CD4-positive, CD25-positive, alpha-beta regulatory T cell (primary cell): ENCODE data around the gene SMARCD1. TPM values are rescaled to one million over a fixed set of nuclear protein-coding genes. Genes with fewer than 3 reads are reported as not detected.
"Not testable (repeated sequence)": the region's sequence is repeated elsewhere in the genome, so short reads cannot be mapped to it uniquely, and the experiment has no call there.

ENCODE experiments used
- ATAC-seq, 2 donors: fragments of 150-1000 bp; cut with Tn5 transposase; one replicate each; pipeline ENCODE4 v1.10.0; 2021; ENCODE audit warnings: low read depth in 2 of 2, moderate number of reproducible peaks in 2 of 2, moderate library complexity in 1 of 2
- DNase-seq, 3 donors: peaks; one replicate each; pipeline versions ENCODE4 v3.0.0 to v3.0.0-alpha.2; 2012 to 2022; ENCODE audit warnings: mixed read lengths in 1 of 3
- H3K27ac ChIP-seq: one replicate; pipeline ENCODE4 v1.7.0; 2013; ENCODE audit warnings: mild to moderate bottlenecking, low read length; ENCODE audit not compliant: insufficient read depth, poor library complexity, severe bottlenecking
- H3K27me3 ChIP-seq: one replicate; pipeline ENCODE4 v1.7.0; 2013; ENCODE audit warnings: low read length; ENCODE audit not compliant: control insufficient read depth, insufficient read depth
- H3K36me3 ChIP-seq: one replicate; pipeline ENCODE4 v1.7.0; 2013; ENCODE audit warnings: mild to moderate bottlenecking, low read length, moderate library complexity; ENCODE audit not compliant: control insufficient read depth, insufficient read depth
- H3K4me1 ChIP-seq: 2 replicates; pipeline ENCODE4 v1.7.0; 2013; ENCODE audit warnings: mild to moderate bottlenecking, low read length; ENCODE audit not compliant: insufficient read depth, control insufficient read depth, poor library complexity, severe bottlenecking
- H3K4me3 ChIP-seq: one replicate; pipeline ENCODE4 v1.7.0; 2013; ENCODE audit warnings: low read depth, mild to moderate bottlenecking, low read length, moderate library complexity
- H3K9me3 ChIP-seq, 2 experiments: 1 replicate in 1 of 2; 2 replicates in 1 of 2; pipeline ENCODE4 v1.7.0; 2013; ENCODE audit warnings: low read length in 2 of 2, mild to moderate bottlenecking in 1 of 2, moderate library complexity in 1 of 2; ENCODE audit not compliant: control insufficient read depth in 2 of 2
- H3K27ac Mint-ChIP-seq, 3 donors: one replicate each; pipeline ENCODE4 v1.8.0; 2020 to 2022; ENCODE audit warnings: mild to moderate bottlenecking in 3 of 3, mixed read lengths in 3 of 3, moderate library complexity in 2 of 3
- H3K27me3 Mint-ChIP-seq: one replicate; pipeline ENCODE4 v1.8.0; 2022; ENCODE audit warnings: mild to moderate bottlenecking, mixed read lengths
- H3K36me3 Mint-ChIP-seq: one replicate; pipeline ENCODE4 v1.8.0; 2020; ENCODE audit warnings: mixed read lengths
- H3K4me1 Mint-ChIP-seq, 4 donors: one replicate each; pipeline ENCODE4 v1.8.0; 2020 to 2022; ENCODE audit warnings: mixed read lengths in 4 of 4, mild to moderate bottlenecking in 1 of 4
- H3K4me3 Mint-ChIP-seq, 4 donors: one replicate each; pipeline ENCODE4 v1.8.0; 2020 to 2022; ENCODE audit warnings: mild to moderate bottlenecking in 4 of 4, mixed read lengths in 4 of 4, moderate library complexity in 3 of 4
- H3K9me3 Mint-ChIP-seq, 7 donors: one replicate each; pipeline ENCODE4 v1.8.0; 2020 to 2022; ENCODE audit warnings: mixed read lengths in 7 of 7, mild to moderate bottlenecking in 3 of 7, moderate library complexity in 2 of 7
- polyA plus RNA-seq, 4 donors: library from polyadenylated mRNA; unstranded; fragments of 300-500 nt; fragmentation: Illumina TruSeq; gene quantifications; one replicate each; pipeline ENCODE4 v1.2.3, GENCODE V29; 2021
- total RNA-seq: library from RNA; stranded (reverse); gene quantifications from one replicate; pipeline ENCODE4 v1.2.3, GENCODE V29; 2022

Gene SMARCD1
- total and polyA plus RNA-seq, 5 donors from 2014 or later, result 12.0 to 75.2 (median 14.7) TPM

- Mint-ChIP-seq H3K4me1 (peaks cover 5 to 38% (median 28%) of the 10 kb centered on the region in 4 donors), H3K9me3 (no peaks in the 10 kb centered on the region), H3K36me3 (peaks cover 43% of the 10 kb centered on the region), H3K27me3 (peaks cover 4% of the 10 kb centered on the region), H3K4me3 (no peak overlapping the region), H3K27ac (peak overlapping the region in 2 of 3 donors; percentile 56 to 62)
- Histone ChIP-seq H3K4me1 (peaks cover 7% of the 10 kb centered on the region), H3K27ac (no peak overlapping the region), H3K27me3 (no peaks in the 10 kb centered on the region), H3K36me3 (peaks cover 70% of the 10 kb centered on the region), H3K9me3 (no peaks in the 10 kb centered on the region), H3K4me3 (no peak overlapping the region)
- no peak for ATAC-seq
- DNase-seq, result no peak
These were observed 42.4 kb downstream of the SMARCD1 start for GRCh38 chr12:50127546-50127945.

GRCh38 chr12:50129290-50129689 lies 44.1 kb downstream of the SMARCD1 start:
- Histone ChIP-seq H3K27ac (no peak overlapping the region), H3K36me3 (peaks cover 74% of the 10 kb centered on the region), H3K27me3 (no peaks in the 10 kb centered on the region), H3K4me1 (peaks cover 7% of the 10 kb centered on the region), H3K9me3 (no peaks in the 10 kb centered on the region), H3K4me3 (no peak overlapping the region)
- Mint-ChIP-seq H3K27ac (no peak overlapping the region), H3K4me1 (peaks cover under 1 to 34% (median 30%) of the 10 kb centered on the region in 4 donors), H3K27me3 (peaks cover 4% of the 10 kb centered on the region), H3K36me3 (peaks cover 42% of the 10 kb centered on the region), H3K4me3 (no peak overlapping the region), H3K9me3 (no peaks in the 10 kb centered on the region)
- ATAC-seq (no peak), DNase-seq (no peak)

- Mint-ChIP-seq H3K4me3 (no peak overlapping the region), H3K27ac (peak overlapping the region; percentile 7 to 82 (median 76)), H3K36me3 (peaks cover 44% of the 10 kb centered on the region), H3K27me3 (peaks cover 4% of the 10 kb centered on the region), H3K4me1 (peaks cover 0 to 25% (median 17%) of the 10 kb centered on the region in 4 donors), H3K9me3 (no peaks in the 10 kb centered on the region)
- no peaks in the 10 kb centered on the region for H3K9me3 ChIP-seq
- no peak overlapping the region for H3K27ac ChIP-seq
- no peaks in the 10 kb centered on the region for H3K4me1 ChIP-seq
- ATAC-seq (peak in 1 of 2 donors; percentile 64), DNase-seq (peak in 2 of 3 donors; percentile 63 to 64)
- H3K4me3 ChIP-seq, result no peak overlapping the region
- peaks cover 87% of the 10 kb centered on the region for H3K36me3 ChIP-seq
- no peaks in the 10 kb centered on the region for H3K27me3 ChIP-seq
These were observed 47.5 kb downstream of the SMARCD1 start for GRCh38 chr12:50132505-50133135.

- no peaks in the 10 kb centered on the region for H3K4me1 ChIP-seq
- no peak overlapping the region for H3K27ac ChIP-seq
- H3K36me3 ChIP-seq, result peaks cover 42% of the 10 kb centered on the region
- Mint-ChIP-seq H3K27me3 (no peaks in the 10 kb centered on the region), H3K4me1 (peaks cover 6 to 18% (median 8%) of the 10 kb centered on the region in 4 donors), H3K36me3 (peaks cover 17% of the 10 kb centered on the region), H3K9me3 (no peaks in the 10 kb centered on the region), H3K27ac (peak overlapping the region in 1 of 3 donors; percentile 67), H3K4me3 (no peak overlapping the region)
- no peaks in the 10 kb centered on the region for H3K9me3 ChIP-seq
- DNase-seq, result no peak
- no peak for ATAC-seq
- H3K4me3 ChIP-seq, result no peak overlapping the region
- no peaks in the 10 kb centered on the region for H3K27me3 ChIP-seq
These were observed 57.9 kb downstream of the SMARCD1 start for GRCh38 chr12:50142993-50143392.

GRCh38 chr12:50145439-50145838 lies 60.3 kb downstream of the SMARCD1 start:
- Mint-ChIP-seq H3K4me3 (no peak overlapping the region), H3K27ac (peak overlapping the region in 1 of 3 donors; percentile 49), H3K27me3 (no peaks in the 10 kb centered on the region), H3K36me3 (peaks cover 15% of the 10 kb centered on the region), H3K4me1 (peaks cover 16 to 29% (median 19%) of the 10 kb centered on the region in 4 donors), H3K9me3 (no peaks in the 10 kb centered on the region)
- H3K4me1 ChIP-seq, result no peaks in the 10 kb centered on the region
- H3K9me3 ChIP-seq, result no peaks in the 10 kb centered on the region
- peaks cover 26% of the 10 kb centered on the region for H3K36me3 ChIP-seq
- no peaks in the 10 kb centered on the region for H3K27me3 ChIP-seq
- no peak overlapping the region for H3K27ac ChIP-seq
- no peak for ATAC-seq
- no peak overlapping the region for H3K4me3 ChIP-seq
- no peak for DNase-seq

- ATAC-seq (no peak), DNase-seq (no peak)
- Histone ChIP-seq H3K27me3 (no peaks in the 10 kb centered on the region), H3K4me1 (no peaks in the 10 kb centered on the region), H3K27ac (no peak overlapping the region), H3K9me3 (no peaks in the 10 kb centered on the region), H3K36me3 (peaks cover 12% of the 10 kb centered on the region), H3K4me3 (no peak overlapping the region)
- Mint-ChIP-seq H3K27ac (no peak overlapping the region), H3K4me1 (peaks cover 25 to 36% (median 29%) of the 10 kb centered on the region in 4 donors), H3K27me3 (no peaks in the 10 kb centered on the region), H3K9me3 (no peaks in the 10 kb centered on the region), H3K4me3 (no peak overlapping the region), H3K36me3 (peaks cover 6% of the 10 kb centered on the region)
These were observed 62.1 kb downstream of the SMARCD1 start for GRCh38 chr12:50147281-50147680.

GRCh38 chr12:50148011-50148410 lies 62.9 kb downstream of the SMARCD1 start:
- not testable (repeated sequence) for H3K4me1 ChIP-seq, H3K4me3 ChIP-seq, H3K27ac ChIP-seq, H3K9me3 Mint-ChIP-seq, H3K27me3 Mint-ChIP-seq, DNase-seq, H3K36me3 ChIP-seq, H3K27ac Mint-ChIP-seq, H3K9me3 ChIP-seq, H3K27me3 ChIP-seq, H3K36me3 Mint-ChIP-seq, H3K4me3 Mint-ChIP-seq, ATAC-seq
- peaks cover 28 to 36% (median 29%) of the 10 kb centered on the region in 4 donors for H3K4me1 Mint-ChIP-seq

- Mint-ChIP-seq H3K27me3 (no peaks in the 10 kb centered on the region), H3K36me3 (no peaks in the 10 kb centered on the region), H3K4me3 (no peak overlapping the region), H3K9me3 (no peaks in the 10 kb centered on the region), H3K4me1 (peaks cover 28 to 35% (median 29%) of the 10 kb centered on the region in 4 donors), H3K27ac (peak overlapping the region in 1 of 3 donors; percentile 45)
- peaks cover 5% of the 10 kb centered on the region for H3K36me3 ChIP-seq
- ATAC-seq, result no peak
- no peaks in the 10 kb centered on the region for H3K4me1 ChIP-seq
- no peak overlapping the region for H3K4me3 ChIP-seq
- H3K27ac ChIP-seq, result no peak overlapping the region
- no peaks in the 10 kb centered on the region for H3K27me3 ChIP-seq
- no peaks in the 10 kb centered on the region for H3K9me3 ChIP-seq
- no peak for DNase-seq
These were observed 64.2 kb downstream of the SMARCD1 start for GRCh38 chr12:50149311-50149710.
